ENCODE results near the gene PDE4D.

The PDE4D gene

DNA sequence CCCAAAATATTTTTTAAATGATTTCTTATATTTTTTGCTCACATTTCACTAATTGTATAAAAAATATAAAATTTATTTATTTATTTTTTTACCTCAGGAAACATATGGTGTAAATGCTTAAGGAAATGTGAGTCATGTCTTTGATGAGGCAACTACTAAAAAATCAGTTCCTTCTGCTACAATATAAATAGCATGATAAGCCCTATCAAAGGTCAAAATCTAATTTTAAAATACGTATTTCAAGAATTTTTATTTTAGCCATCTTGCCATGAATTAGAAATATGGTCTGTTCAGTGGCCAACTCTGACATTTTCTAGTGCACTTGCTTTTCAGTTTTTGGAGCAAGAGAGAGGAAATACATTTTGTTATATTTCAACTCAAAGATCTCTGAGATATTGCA lies 50.5 kb downstream of the PDE4D start:
- no peak for DNase-seq (ENCODE audit: low read depth)
- no peak overlapping the region for H3K4me3 ChIP-seq (ENCODE audit: low read length)
- TF ChIP-seq, protein P1, sequence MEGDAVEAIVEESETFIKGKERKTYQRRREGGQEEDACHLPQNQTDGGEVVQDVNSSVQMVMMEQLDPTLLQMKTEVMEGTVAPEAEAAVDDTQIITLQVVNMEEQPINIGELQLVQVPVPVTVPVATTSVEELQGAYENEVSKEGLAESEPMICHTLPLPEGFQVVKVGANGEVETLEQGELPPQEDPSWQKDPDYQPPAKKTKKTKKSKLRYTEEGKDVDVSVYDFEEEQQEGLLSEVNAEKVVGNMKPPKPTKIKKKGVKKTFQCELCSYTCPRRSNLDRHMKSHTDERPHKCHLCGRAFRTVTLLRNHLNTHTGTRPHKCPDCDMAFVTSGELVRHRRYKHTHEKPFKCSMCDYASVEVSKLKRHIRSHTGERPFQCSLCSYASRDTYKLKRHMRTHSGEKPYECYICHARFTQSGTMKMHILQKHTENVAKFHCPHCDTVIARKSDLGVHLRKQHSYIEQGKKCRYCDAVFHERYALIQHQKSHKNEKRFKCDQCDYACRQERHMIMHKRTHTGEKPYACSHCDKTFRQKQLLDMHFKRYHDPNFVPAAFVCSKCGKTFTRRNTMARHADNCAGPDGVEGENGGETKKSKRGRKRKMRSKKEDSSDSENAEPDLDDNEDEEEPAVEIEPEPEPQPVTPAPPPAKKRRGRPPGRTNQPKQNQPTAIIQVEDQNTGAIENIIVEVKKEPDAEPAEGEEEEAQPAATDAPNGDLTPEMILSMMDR (conservative IDR thresholded peaks at IDR 0.05; ENCODE audit: low read length): no peak

DNA sequence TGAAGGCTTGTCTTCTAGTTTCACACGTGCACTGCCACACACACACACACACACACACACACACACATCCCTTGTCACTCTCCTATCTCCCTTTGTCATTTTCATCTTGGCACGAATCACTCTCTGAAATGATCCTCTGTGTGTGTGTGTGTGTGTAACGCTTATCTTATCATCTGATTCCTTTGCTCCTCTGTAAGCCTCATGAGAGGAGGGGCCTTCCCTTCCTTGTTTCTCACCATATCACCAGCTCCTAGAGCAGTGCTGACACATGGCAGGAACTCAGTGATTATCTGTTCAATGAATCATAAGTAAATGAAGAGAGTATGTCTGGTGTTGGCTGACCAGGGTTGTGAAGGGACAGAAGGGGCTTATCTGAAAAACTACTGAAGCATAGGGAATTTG lies 53.3 kb downstream of the PDE4D start:
- no peak overlapping the region for H3K4me3 ChIP-seq (ENCODE audit: low read length)
- DNase-seq (ENCODE audit: low read depth): no peak
- TF ChIP-seq, protein P1 (conservative IDR thresholded peaks at IDR 0.05; ENCODE audit: low read length): no peak

GRCh38 chr5:59838989-59839388 lies 54.5 kb downstream of the PDE4D start:
- no peak overlapping the region for H3K4me3 ChIP-seq (ENCODE audit: low read length)
- no peak for DNase-seq (ENCODE audit: low read depth)
- TF ChIP-seq, protein P1 (conservative IDR thresholded peaks at IDR 0.05; ENCODE audit: low read length): no peak

DNA sequence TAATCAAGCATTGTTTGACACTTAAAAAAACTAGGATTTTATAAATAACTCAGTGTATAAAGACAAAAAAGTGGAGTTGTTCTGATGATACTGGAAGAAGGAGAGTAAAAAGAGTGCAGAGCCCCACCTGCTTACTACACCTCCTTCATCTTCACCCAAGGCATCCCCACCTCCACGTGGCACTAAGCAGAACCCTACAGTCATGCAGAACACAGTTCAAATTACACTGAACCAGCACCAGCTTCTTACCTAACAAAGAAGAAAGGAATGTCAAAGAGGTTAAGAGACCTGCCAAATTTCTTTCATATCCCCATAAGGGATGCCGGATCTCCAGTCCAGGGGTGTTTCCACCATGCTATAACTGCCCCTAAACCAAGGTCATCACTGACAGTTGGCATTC lies 55.5 kb downstream of the PDE4D start:
- no peak overlapping the region for H3K4me3 ChIP-seq (ENCODE audit: low read length)
- DNase-seq (ENCODE audit: low read depth): no peak
- TF ChIP-seq, protein P1 (conservative IDR thresholded peaks at IDR 0.05; ENCODE audit: low read length): no peak

- H3K4me3 ChIP-seq (ENCODE audit: low read length): no peak overlapping the region
- DNase-seq (ENCODE audit: low read depth): no peak
- TF ChIP-seq, protein P1 (conservative IDR thresholded peaks at IDR 0.05; ENCODE audit: low read length): no peak
Observed at GRCh38 chr5:59837071-59837470, 56.5 kb downstream of the PDE4D start.

- no peak overlapping the region for H3K4me3 ChIP-seq (ENCODE audit: low read length)
- DNase-seq (ENCODE audit: low read depth): no peak
- TF ChIP-seq, protein P1 (conservative IDR thresholded peaks at IDR 0.05; ENCODE audit: low read length): no peak
Observed at GRCh38 chr5:59835800-59836199, 57.7 kb downstream of the PDE4D start.

DNA sequence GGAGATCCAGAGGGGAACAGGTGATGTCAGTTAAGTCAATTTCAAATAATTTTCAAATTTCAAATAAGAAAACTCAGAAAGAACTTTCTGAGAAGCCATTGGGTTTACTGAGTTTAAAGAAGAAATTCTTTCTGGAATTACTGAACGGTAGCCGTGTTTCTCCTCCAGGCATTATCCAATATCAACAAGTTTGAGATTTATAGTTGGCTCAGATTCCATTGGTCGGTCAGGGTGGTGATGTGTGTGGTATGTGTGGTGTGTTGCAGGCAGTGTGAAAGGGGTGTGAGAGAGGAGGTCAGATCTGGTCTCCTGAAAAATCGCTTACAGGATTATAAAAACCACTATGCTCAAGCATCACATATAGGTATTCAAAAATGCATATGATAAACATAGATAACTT lies 60.1 kb downstream of the PDE4D start:
- no peak for DNase-seq (ENCODE audit: low read depth)
- no peak overlapping the region for H3K4me3 ChIP-seq (ENCODE audit: low read length)
- TF ChIP-seq, protein P1 (conservative IDR thresholded peaks at IDR 0.05; ENCODE audit: low read length): no peak

Data from AG10803 (cell line).